NCI-H526 treated with DMSO at 0.1 percent for 48 hours (cell line): ENCODE measurements around the gene ACER1.
"Not testable (repeated sequence)": the region's sequence is repeated elsewhere in the genome, so short reads cannot be mapped to it uniquely, and the experiment has no call there.

Experiments used
- DNase-seq: peaks from one replicate; lab custom pipeline; 2025; lab: John Stamatoyannopoulos, UW

Gene ACER1

DNA sequence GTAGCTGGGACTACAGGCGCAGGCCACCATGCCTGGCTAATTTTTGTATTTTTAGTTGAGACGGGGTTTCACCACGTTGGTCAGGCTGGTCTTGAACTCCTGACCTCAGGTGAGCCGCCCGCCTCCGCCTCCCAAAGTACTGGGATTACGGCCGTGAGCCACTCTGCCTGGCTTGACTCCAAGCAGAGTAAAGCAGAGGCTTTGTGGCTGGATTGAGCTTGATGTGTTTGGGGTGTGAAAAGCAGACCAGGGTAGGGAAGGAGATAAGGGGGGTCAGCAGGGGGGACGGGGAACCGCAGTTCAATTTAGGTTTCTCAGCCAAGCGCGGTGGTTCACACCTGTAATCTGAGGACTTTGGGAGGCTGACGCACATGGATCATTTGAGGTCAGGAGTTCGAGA is 23.8 kb upstream of the ACER1 start:
- DNase-seq, result no peak

DNA sequence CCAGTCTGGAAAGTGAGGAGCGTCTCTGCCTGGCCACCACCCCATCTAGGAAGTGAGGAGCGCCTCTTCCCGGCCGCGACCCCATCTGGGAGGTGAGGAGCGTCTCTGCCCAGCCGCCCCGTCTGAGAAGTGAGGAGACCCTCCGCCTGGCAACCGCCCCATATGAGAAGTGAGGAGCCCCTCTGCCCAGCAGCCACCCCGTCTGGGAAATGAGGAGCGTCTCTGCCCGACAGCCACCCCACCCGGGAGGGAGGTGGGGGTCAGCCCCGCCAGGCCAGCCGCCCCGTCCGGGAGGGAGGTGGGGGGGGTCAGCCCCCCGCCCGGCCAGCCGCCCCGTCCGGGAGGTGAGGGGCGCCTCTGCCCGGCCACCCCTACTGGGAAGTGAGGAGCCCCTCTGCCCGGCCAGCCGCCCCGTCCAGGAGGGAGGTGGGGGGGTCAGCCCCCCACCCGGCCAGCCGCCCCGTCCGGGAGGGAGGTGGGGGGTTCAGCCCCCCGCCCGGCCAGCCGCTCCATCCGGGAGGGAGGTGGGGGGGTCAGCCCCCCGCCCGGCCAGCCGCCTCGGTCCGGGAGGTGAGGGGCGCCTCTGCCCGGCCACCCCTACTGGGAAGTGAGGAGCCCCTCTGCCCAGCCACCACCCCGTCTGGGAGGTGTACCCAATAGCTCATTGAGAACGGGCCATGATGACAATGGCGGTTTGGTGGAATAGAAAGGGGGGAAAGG is 22.1 kb upstream of the ACER1 start:
- not testable (repeated sequence) for DNase-seq

DNA sequence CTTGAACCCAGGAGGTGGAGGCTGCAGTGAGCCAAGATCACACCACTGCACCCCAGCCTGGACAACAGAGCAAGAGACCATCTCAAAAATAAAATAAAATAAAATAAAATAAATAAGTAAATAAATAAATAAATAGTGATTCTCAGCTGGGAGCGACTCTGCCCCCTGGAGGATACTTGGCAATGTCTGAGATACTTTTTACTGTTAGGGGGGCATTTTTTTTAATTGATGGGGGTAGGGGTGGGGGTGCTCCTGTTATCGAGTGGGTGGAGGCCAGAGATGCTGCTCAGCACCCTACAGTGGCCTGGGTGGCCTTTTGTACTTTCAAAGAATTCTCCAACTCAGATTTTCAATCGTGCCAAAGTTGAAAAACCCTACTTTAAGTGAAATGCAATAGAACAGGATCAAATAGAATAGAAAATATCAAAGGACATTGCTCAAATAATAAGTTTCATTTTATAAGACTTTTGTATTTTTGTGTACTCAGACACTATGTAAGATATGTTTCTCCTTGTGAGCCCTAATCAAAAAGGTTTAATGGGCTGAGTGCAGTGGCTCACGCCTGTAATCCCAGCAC is 20.8 kb upstream of the ACER1 start:
- no peak for DNase-seq

DNA sequence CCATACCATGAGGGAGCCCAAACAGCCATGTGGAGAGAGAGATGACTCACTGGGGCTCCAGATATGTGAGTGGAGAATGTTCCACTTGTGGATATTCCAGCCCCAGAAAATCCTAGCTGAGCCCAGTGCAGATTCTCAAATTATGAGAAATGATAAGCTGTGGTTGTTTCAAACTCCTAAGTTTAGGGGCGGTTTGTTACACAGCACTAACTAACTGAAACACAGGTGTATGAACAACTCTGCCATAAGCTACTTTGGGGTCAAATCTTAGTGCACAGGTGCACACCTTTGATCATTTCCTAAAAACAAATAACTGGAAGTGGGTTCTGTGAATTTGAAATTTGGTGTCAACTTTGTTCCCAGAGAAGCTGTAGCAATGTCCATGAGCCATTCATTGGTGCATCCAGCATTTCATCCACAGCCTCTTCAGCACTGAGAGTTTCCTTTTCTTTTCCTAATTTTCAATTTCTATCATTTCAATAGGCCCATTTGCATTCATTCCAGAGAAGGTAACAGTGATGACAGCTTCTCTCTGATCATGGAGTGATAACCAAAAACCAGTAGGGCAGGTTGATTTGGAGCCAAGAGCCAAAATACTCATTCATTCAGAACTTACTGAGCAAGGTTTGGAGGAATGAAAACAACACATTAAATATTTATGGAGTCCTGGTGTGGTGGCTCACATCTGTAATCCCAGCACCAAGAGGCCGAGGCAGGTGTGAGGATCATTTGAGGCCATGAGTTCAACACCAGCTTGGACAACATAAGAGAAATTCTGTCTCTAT is 19.2 kb upstream of the ACER1 start:
- DNase-seq, result no peak

DNA sequence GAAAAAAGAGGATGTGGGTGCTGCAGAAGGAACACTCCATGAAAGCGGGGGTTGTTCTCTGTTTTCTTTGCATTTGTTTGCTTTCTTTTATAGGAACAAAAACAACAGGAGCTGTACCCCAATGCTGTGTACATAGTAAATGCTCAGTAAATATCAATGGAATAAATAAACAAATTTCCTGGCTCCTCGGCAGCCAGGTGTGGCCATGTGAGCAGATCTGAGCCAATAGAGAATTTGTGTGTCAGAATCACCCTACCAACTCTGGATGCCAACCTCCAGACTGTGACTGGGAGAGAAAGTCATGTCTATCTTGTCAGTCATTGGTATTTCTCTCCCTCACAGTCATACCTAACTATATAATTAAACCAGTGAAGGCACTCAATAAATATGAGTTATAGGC is 17.3 kb upstream of the ACER1 start:
- no peak for DNase-seq

DNA sequence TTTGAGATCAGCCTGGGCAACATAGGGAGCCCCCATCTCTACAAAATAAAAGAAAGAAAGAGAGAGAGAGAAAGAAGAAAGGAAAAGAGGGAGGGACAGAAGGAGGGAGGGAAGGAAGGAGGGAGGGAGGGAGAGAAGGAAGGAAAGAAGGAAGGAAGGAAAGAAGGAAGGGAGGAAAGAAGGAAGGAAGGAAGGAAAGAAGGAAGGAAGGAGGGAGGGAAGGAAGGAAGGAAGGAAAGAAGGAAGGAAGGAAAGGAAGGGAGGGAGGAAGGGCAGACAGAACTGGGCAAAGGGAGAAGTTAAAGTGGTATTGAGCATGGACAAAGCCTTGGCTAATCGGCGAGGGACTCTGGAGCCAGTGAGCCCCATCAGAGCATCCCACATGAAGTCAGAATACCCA is 15.9 kb upstream of the ACER1 start:
- DNase-seq, result not testable (repeated sequence)

DNA sequence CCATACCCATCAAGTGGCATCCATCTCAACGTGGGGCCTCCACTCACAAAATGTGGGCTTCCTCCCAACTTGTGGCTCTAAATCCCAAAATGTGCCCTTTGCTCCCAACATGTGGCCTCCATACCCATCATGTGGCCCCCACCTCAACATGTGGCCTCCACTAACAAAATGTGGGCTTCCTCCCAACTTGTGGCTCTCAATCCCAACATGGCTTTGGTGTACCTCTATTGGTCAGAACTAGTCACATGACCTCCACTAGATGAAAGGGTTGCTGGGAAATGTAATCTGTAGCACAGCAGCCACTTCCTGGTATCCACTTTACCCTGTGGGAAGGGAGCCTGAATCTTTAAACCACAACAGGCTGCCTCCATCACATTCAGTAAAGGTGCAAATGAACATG is 10.1 kb upstream of the ACER1 start:
- no peak for DNase-seq

GRCh38 chr19:6340493-6341201 is 7.2 kb upstream of the ACER1 start:
- no peak for DNase-seq

GRCh38 chr19:6334490-6335285 is 1.3 kb upstream of the ACER1 start:
- no peak for DNase-seq

- no peak for DNase-seq
These were observed 6.6 kb downstream of the ACER1 start for GRCh38 chr19:6326815-6327214.

DNA sequence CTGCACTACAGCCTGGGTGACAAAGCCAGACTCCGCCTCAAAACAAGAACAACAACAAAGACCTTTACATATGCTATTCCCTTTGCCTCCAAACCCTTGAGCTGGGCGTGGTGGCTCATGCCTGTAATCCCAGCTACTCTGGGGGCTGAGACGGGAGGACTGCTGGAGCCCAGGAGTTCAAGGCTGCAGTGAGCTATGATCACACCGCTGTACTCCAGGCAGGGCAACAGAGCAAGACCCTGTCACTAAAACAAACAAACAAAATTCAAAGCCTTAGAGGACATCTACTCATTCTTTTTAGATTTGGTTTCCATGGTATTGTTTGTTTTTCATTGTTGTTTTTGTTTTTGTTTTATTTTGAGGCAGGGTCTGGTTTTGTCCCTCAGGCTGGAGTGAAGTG is 7.8 kb downstream of the ACER1 start:
- DNase-seq, result no peak

GRCh38 chr19:6324757-6325156 is 8.7 kb downstream of the ACER1 start:
- DNase-seq, result no peak

GRCh38 chr19:6322284-6322683 is 11.1 kb downstream of the ACER1 start:
- no peak for DNase-seq

GRCh38 chr19:6319376-6319775 is 14.0 kb downstream of the ACER1 start:
- no peak for DNase-seq

DNA sequence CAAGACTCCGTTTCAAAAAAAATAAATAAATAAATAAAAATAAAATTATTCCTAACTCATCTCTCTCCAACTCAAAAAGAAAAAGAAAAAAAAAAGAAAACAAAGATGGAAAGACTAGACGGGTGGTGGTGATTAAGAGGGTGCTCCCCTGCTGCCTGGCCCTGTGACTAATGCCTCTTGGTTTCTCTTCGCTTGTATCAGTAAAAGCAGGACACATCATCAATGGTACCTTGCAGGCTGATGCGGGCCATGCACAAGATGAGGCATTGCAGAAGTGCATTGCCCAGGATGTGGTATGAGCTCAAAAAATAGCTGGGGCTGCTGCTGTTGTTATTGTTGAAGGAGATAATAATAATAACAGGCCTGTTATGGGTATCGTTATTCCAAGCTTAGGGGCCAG is 14.6 kb downstream of the ACER1 start:
- DNase-seq, result no peak

- not testable (repeated sequence) for DNase-seq
These were observed 17.8 kb downstream of the ACER1 start for GRCh38 chr19:6315646-6316045.

DNA sequence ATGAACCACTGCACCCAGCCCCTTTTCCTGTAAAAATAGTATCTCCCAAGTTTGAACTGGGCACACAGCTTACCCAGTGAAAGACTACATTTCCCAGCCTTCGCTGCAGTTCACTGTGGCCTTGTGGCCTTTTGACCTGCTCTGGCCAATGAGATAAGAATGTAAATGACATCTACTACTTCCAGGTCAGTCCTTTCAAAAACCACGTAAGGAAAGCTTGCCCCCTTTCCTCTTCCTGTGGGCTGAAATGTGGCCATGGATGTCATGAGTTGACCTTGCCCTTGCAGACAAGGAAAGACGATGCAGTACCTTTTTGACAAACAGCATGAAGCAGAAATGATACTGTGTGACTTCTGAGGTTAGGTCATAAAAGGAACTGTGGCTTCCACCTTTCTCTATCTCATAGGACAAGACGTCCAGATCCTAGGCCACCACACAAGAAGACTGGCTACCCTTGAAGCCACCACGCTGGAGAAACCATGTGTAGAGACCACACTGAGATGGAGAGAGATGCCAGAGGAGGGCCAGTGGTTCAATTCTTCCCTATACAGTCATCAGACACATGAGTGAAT is 19.9 kb downstream of the ACER1 start:
- no peak for DNase-seq

DNA sequence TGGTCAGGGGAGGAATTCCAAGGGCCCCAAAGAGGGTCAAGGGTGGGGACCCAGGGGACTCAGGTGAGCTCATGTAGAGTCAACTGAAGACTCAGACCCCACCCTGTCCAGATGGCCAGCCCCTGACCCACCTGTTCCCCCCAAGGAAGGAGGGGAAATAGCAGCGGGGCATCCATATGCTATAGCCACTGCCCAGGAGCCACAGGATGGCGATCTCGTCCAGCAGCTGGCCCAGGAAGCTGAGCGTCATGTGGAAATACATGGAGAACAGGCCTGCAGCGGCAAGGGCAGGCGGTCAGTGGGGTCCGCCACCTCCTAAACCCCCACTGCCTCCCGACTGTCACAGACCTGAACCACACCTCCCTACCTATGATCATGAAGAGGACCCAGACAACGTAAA is 21.4 kb downstream of the ACER1 start:
- DNase-seq, result no peak

DNA sequence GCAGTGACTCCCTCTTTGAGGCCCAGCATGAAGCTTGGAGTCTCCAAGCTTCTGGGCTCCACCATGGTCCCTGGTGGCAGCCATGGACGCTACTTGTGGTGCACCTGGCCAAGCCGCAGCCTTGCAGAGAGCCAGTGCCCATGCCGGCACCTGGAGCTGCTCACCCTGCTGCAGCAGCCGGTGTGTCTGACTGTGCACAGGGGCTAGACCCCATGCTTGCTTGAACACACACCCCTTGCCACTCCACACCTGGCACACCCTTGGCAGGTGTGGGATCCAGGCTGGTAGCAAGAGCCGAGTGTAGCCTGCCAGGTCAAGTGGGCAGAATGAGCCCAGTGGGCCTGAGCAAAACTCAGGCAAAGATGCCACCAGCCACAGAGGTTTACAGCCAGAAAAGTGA is 35.0 kb downstream of the ACER1 start:
- DNase-seq, result no peak

DNA sequence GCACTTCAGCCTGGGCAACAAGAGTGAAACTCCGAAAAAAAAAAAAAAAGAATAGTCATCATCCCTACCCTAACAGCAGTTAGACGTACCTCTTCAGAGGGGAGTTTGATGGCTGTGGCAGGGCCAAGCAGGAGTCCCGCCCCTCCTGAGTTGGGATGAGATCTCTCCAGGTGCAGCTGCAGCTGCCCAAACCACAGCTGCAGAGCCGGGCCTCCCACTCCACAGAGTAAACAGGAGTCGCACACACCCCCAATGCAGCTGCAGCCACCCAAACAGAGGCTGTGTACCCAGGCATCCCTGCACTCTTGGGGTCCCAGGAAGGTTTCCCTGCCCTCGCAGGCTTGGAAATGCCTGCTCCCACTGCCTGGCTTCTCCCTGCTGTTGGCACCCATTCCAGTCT is 36.2 kb downstream of the ACER1 start:
- DNase-seq, result no peak

- no peak for DNase-seq
These were observed 41.4 kb downstream of the ACER1 start for GRCh38 chr19:6292006-6292405.

- DNase-seq, result no peak
These were observed 44.7 kb downstream of the ACER1 start for GRCh38 chr19:6288737-6289136.
